Esophagus (tissue), 2 donors: ENCODE data around the gene EPN2. TPM values are rescaled to one million over a fixed set of nuclear protein-coding genes. Genes with fewer than 3 reads are reported as not detected.
A peak's percentile ranks its signal among the peaks of the same experiment; 100 is the strongest.

ENCODE experiments used
- H3K27ac ChIP-seq, 2 donors: one replicate each; pipeline ENCODE4 v1.5.1; 2013; ENCODE audit warnings: low read depth in 2 of 2, mild to moderate bottlenecking in 2 of 2, inconsistent platforms in 1 of 2, low read length in 1 of 2, moderate library complexity in 1 of 2
- H3K27me3 ChIP-seq, 2 donors: one replicate each; pipeline ENCODE4 v1.6.1; 2013; ENCODE audit warnings: low read length in 2 of 2, control low read depth in 1 of 2, mild to moderate bottlenecking in 1 of 2; ENCODE audit not compliant: insufficient read depth in 2 of 2, control insufficient read depth in 1 of 2
- H3K36me3 ChIP-seq, 2 donors: one replicate each; pipeline ENCODE4 v1.6.1; 2013; ENCODE audit warnings: low read length in 1 of 2; ENCODE audit not compliant: control insufficient read depth in 2 of 2, insufficient read depth in 2 of 2
- H3K4me1 ChIP-seq, 2 donors: one replicate each; pipeline ENCODE4 v1.6.1; 2013; ENCODE audit warnings: low read length in 1 of 2; ENCODE audit not compliant: control insufficient read depth in 2 of 2, insufficient read depth in 2 of 2
- H3K4me3 ChIP-seq, 2 donors: one replicate each; pipeline ENCODE4 v1.5.1; 2013; ENCODE audit warnings: low read length in 2 of 2, mild to moderate bottlenecking in 2 of 2, low read depth in 1 of 2, moderate library complexity in 1 of 2
- H3K9me3 ChIP-seq, 2 donors: one replicate each; pipeline ENCODE4 v1.6.1; 2013; ENCODE audit warnings: mild to moderate bottlenecking in 2 of 2, low read depth in 1 of 2, low read length in 1 of 2, moderate library complexity in 1 of 2; ENCODE audit not compliant: control insufficient read depth in 2 of 2, insufficient read depth in 1 of 2
- WGBS, 2 donors: extraction: QIAGEN DNeasy Blood & Tissue Kit; methylation state at CpG; one replicate each; pipeline ENCODE4 v1.1.7; 2013; 5-methylcytosine and 5-hydroxymethylcytosine counted together
- polyA plus RNA-seq, 2 donors: library from polyadenylated mRNA; stranded (reverse); fragments of 200-250 nt; gene quantifications; one replicate each; pipeline ENCODE4 v1.2.3, GENCODE V29; 2013
- donor health status: healthy with polysubstance abuse.
- donor health status: Bipolar disorder and iron deficiency.

EPN2 gene
- polyA plus RNA-seq, 2 donors: 27.9 to 44.7 TPM

DNA sequence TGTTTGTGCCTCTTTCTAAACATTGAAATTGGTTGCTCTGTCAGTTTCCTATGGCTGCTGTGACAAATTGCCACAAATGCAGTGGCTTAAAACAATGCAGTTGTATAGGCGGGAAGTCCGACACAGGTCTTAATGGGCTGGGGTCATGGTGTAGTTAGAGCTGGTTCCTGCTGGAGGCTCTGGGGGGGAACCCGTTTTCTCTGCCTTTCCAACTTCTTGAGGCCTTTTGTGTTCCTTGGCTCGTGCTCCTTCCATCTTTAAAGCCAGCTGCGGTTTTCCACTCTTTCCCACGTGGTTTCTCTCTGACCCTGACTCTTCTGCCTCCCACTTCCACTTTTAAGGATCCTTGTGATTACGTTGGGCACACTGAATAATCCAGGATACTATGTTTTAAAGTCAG lies 12.5 kb downstream of the EPN2 start:
- 48 to 50% methylated on average over 7 of the region's 7 CpGs for WGBS, 2 donors
- Histone ChIP-seq H3K4me1 (peaks cover 12 to 26% of the 10 kb centered on the region in 2 donors), H3K36me3 (no peaks in the 10 kb centered on the region), H3K27me3 (no peaks in the 10 kb centered on the region), H3K27ac (peak overlapping the region; percentile 82 to 85), H3K9me3 (no peaks in the 10 kb centered on the region), H3K4me3 (no peak overlapping the region)

DNA sequence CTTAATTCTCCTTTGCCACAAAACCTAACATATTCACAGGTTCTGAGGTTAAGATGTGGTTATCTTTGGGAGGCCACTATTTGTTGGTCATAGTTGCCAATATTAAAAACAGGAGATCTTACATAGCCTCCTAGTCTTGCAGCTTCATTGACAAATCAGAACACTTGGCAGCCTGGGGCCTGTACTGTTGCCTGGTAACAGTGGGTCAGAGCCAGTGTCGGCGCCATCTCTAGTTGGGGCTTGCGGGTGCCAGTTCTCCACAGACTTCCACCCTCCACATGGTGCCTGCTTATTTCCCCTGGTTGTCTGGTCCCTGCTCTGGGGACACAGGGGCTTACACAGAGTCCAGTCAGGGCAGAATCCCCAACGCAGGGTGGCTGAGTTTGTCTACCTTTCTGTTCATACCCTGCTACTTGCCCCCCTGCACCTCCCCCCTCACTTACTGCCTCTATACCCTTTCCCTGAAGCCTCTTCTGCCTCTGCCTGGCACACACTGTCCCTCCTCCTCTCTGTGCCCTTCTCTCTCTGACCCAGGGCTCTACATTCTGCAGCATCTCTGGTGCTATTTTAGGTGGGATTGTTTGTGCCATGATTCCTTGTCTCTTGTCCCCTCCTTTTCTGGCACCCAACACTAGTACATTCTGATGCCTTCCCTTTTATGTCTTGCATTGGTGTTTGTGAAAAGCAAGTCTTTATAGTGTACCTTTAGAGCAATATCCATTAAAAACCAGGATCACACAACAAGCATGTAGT lies 13.4 kb downstream of the EPN2 start:
- 42 to 69% methylated on average over 4 of the region's 4 CpGs for WGBS, 2 donors
- H3K4me3 ChIP-seq: no peak overlapping the region
- no peaks in the 10 kb centered on the region for H3K9me3 ChIP-seq
- no peaks in the 10 kb centered on the region for H3K27me3 ChIP-seq
- no peaks in the 10 kb centered on the region for H3K36me3 ChIP-seq
- H3K27ac ChIP-seq: peak overlapping the region; percentile 82 to 85
- peaks cover 15 to 26% of the 10 kb centered on the region in 2 donors for H3K4me1 ChIP-seq

DNA sequence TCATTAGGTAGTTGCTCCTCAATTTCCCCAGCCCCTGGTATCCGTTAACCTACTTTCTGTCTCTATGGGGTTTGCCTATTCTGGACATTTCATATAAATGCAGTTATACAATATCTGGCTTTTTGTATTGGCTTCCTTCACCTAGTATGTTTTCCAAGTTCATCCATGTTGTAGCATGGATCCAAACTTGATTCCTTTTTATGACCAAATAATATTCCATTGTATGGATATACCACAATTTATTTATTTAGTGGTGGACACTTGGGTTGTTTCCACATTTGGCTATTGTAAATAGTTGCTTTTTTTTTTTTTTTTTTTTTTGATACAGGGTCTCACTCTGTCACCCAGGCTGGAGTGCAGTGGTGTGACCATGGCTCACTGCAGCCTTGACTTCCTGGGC lies 15.9 kb downstream of the EPN2 start:
- WGBS, 2 donors: 96 to 100% methylated on average over 1 of the region's 1 CpG
- no peaks in the 10 kb centered on the region for H3K9me3 ChIP-seq
- H3K27me3 ChIP-seq: no peaks in the 10 kb centered on the region
- H3K4me1 ChIP-seq: peaks cover 10 to 22% of the 10 kb centered on the region in 2 donors
- no peak overlapping the region for H3K4me3 ChIP-seq
- no peak overlapping the region for H3K27ac ChIP-seq
- H3K36me3 ChIP-seq: no peaks in the 10 kb centered on the region

DNA sequence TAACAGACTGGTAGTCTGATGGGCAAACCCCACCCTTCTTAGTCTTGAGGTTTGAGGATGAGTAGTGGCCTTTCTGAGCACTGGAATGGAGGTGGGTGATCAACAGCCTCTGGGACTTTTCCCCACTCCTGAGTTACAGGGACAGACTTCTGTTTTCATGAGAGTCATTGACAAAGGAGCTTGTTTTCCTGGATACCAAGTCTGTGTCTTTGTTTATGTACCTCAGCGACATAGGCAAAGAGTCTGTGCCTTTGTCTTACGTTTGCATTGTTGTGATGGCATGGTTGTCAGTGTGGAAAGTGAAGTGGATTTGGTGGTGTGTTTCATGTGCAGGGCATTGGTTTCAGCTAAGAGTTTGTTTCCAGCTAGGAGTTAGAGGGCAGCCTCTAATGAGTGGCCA lies 17.5 kb downstream of the EPN2 start:
- Histone ChIP-seq H3K9me3 (no peaks in the 10 kb centered on the region), H3K36me3 (no peaks in the 10 kb centered on the region), H3K4me3 (no peak overlapping the region), H3K4me1 (peaks cover 10 to 15% of the 10 kb centered on the region in 2 donors), H3K27me3 (no peaks in the 10 kb centered on the region), H3K27ac (peak overlapping the region in 1 of 2 donors; percentile 58)
- WGBS, 2 donors: 55 to 66% methylated on average over 2 of the region's 2 CpGs

DNA sequence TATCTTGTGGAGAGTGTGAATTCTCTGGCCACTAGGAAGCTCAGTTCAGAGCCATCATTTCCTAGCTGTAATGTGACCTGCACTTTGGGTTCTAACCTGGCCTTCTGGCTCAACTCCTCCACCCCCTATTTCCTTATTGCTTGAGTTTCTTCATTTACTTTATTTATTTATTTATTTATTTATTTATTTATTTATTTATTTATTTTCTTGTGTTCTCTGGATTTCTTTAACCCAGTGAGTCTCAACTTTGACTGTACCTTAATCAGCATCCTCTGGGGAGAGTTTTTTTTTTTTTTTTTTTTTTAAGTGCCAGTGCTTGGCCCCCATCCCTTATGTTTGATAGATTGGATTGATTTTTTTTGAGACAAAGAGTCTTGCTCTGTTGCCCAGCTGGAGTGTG lies 18.1 kb downstream of the EPN2 start:
- Histone ChIP-seq H3K4me1 (peaks cover 8 to 20% of the 10 kb centered on the region in 2 donors), H3K4me3 (no peak overlapping the region), H3K9me3 (no peaks in the 10 kb centered on the region)

DNA sequence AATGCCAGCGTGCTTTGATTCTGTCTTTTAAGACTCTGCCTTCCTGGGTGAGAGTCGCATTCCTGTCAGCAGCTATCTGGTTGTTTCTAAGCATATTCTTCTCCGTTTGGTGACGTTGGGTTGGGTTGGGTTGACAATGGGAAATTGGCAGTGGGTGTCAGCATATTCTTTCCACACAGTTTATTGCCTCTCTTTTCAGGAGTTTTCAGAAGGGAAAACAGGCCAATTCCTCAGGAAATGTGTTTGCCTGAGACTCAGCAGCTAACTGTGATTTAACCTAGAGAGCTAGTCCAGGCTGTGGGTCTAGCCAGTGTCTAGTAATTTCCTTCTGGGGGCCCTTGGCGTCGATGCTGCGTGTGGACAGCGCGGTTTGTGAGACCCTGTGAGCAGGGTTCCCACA lies 21.2 kb downstream of the EPN2 start:
- H3K36me3 ChIP-seq: peaks cover 0 to 4% of the 10 kb centered on the region in 2 donors
- peaks cover 4 to 22% of the 10 kb centered on the region in 2 donors for H3K4me1 ChIP-seq
- H3K27me3 ChIP-seq: no peaks in the 10 kb centered on the region
- H3K4me3 ChIP-seq: no peak overlapping the region
- no peak overlapping the region for H3K27ac ChIP-seq
- 86 to 89% methylated on average over 9 of the region's 9 CpGs for WGBS, 2 donors
- no peaks in the 10 kb centered on the region for H3K9me3 ChIP-seq

More for the DNA sequence above, 18.1 kb downstream of the EPN2 start:
- Histone ChIP-seq H3K27me3 (no peaks in the 10 kb centered on the region), H3K36me3 (peaks cover 0 to 4% of the 10 kb centered on the region in 2 donors), H3K27ac (no peak overlapping the region)

DNA sequence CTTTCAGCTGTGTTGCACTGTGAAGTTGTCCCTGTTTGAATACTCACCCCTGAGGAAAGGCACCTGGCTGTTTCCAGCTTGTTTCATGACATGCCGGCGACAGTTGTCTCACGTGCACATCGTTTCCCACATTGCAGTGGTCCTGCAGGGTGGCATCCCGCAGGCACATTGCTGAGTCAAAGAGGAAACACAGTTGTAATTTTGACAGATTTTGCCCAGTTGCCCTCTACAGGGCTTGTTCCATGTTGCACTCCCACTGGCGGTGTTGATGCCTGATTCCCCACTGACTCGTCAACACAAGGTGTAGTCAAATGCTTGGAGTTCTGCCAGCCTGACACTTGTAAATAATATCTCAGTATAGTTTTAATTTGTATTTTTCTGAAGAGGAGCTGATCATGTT lies 23.8 kb downstream of the EPN2 start:
- Histone ChIP-seq H3K27ac (peak overlapping the region in 1 of 2 donors; percentile 73), H3K27me3 (no peaks in the 10 kb centered on the region), H3K9me3 (no peaks in the 10 kb centered on the region), H3K36me3 (peaks cover 0 to 8% of the 10 kb centered on the region in 2 donors), H3K4me3 (no peak overlapping the region), H3K4me1 (peaks cover 4 to 34% of the 10 kb centered on the region in 2 donors)
- 71 to 81% methylated on average over 7 of the region's 7 CpGs for WGBS, 2 donors

DNA sequence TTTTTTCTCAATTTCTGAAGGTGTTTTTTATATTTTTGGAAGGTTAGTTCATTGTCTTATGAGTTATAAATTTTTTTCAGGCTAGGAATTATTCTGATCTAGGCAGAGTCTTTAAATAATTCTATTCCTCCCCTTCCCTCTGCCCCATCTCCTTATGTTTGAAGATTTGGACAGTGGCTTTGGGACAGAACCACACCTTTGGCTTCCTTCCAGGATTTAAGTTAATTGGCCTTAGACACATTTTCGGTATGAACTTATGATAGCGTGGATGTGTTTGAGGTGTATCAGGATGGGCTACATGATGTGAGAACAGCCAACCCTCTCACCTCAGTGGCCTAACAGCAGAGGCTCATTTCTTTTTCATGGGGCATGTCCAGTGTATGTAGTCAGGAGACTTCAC lies 24.3 kb downstream of the EPN2 start:
- H3K36me3 ChIP-seq: peaks cover 0 to 8% of the 10 kb centered on the region in 2 donors
- H3K4me1 ChIP-seq: peaks cover 4 to 34% of the 10 kb centered on the region in 2 donors
- 46 to 67% methylated on average over 2 of the region's 2 CpGs for WGBS, 2 donors
- peak overlapping the region in 1 of 2 donors; percentile 56 for H3K27ac ChIP-seq
- no peak overlapping the region for H3K4me3 ChIP-seq
- no peaks in the 10 kb centered on the region for H3K9me3 ChIP-seq
- no peaks in the 10 kb centered on the region for H3K27me3 ChIP-seq

DNA sequence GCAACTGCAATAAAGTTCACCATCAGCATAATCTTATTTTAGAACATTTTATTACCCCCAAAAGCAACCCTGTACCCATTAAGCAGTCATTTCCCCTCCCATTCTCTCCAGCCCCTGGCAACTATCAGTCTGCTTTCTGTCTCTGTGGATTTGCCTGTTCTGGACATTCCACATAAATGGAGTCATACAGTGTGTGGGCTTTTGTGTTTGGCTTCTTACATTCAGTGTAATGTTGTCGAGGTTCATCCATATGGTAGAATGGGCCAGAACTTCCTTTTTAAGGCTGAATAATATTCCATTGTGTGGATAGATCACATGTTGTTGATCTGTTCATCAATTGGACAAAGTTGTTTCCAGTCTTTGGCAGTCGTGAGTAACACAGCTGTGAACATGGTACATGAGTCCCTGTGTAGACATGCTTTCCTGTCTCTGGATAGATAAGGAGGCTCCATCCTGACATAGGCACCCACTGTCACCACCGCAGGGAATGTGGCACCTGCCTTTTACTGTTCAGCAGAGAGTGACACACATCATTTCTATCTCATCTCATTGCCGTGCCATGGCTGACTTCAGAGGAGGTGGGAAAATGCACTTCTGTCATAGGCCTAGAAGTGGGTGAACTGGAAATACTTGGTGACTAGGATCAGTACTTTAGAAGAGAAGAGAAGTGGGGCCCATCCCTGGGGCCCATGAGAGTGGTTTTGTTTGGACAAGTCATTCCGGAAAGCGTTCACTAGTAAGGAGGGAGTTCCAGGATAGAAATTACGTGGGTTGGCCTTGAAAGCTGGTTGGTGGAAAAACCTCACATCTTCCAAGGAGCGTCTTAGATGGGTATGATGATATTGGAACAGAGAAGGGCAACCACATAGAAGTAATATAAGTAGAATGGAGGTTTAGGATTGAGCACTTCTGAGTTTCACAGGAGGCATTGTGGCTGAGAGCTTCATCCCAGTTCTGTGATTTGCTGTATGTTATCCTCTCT lies 25.8 kb downstream of the EPN2 start:
- no peaks in the 10 kb centered on the region for H3K27me3 ChIP-seq
- 36 to 43% methylated on average over 8 of the region's 8 CpGs for WGBS, 2 donors
- peaks cover 0 to 8% of the 10 kb centered on the region in 2 donors for H3K36me3 ChIP-seq
- peak overlapping the region; percentile 89 to 90 for H3K27ac ChIP-seq
- H3K4me3 ChIP-seq: no peak overlapping the region
- no peaks in the 10 kb centered on the region for H3K9me3 ChIP-seq
- H3K4me1 ChIP-seq: peaks cover 4 to 32% of the 10 kb centered on the region in 2 donors
